ENCODE results near the gene ZNF444.

The ZNF444 gene

GRCh38 chr19:56123266-56123891, 17.7 kb upstream of the ZNF444 start:
- DNase-seq (ENCODE audit: low read depth), result no peak

- DNase-seq (ENCODE audit: low read depth), result no peak
Observed at GRCh38 chr19:56124578-56124977, 16.5 kb upstream of the ZNF444 start.

- no peak for DNase-seq (ENCODE audit: low read depth)
Observed at GRCh38 chr19:56125806-56126590, 15.1 kb upstream of the ZNF444 start.

GRCh38 chr19:56126983-56127780, 13.9 kb upstream of the ZNF444 start:
- DNase-seq (ENCODE audit: low read depth), result no peak

GRCh38 chr19:56130006-56130405, 11.1 kb upstream of the ZNF444 start:
- DNase-seq (ENCODE audit: low read depth), result no peak

GRCh38 chr19:56131651-56132050, 9.4 kb upstream of the ZNF444 start:
- DNase-seq (ENCODE audit: low read depth), result no peak

- peak; percentile 75 for DNase-seq (ENCODE audit: low read depth)
Observed at GRCh38 chr19:56132316-56132822, 8.7 kb upstream of the ZNF444 start.

GRCh38 chr19:56133858-56134653, 7.0 kb upstream of the ZNF444 start:
- no peak for DNase-seq (ENCODE audit: low read depth)

GRCh38 chr19:56134654-56134921, 6.5 kb upstream of the ZNF444 start:
- DNase-seq (ENCODE audit: low read depth), result no peak

- DNase-seq (ENCODE audit: low read depth), result no peak
Observed at GRCh38 chr19:56136362-56136761, 4.7 kb upstream of the ZNF444 start.

GRCh38 chr19:56137405-56137804, 3.7 kb upstream of the ZNF444 start:
- DNase-seq (ENCODE audit: low read depth), result no peak

GRCh38 chr19:56138069-56138468, 3.0 kb upstream of the ZNF444 start:
- DNase-seq (ENCODE audit: low read depth), result no peak

- DNase-seq (ENCODE audit: low read depth), result no peak
Observed at GRCh38 chr19:56139847-56140582, 1.1 kb upstream of the ZNF444 start.

GRCh38 chr19:56141417-56141993, 418 bp downstream of the ZNF444 start:
- DNase-seq (ENCODE audit: low read depth), result no peak

GRCh38 chr19:56142087-56142787, 1.1 kb downstream of the ZNF444 start:
- DNase-seq (ENCODE audit: low read depth), result no peak

- no peak for DNase-seq (ENCODE audit: low read depth)
Observed at GRCh38 chr19:56142897-56143434, 1.9 kb downstream of the ZNF444 start.

- no peak for DNase-seq (ENCODE audit: low read depth)
Observed at GRCh38 chr19:56144376-56144775, 3.3 kb downstream of the ZNF444 start.

- no peak for DNase-seq (ENCODE audit: low read depth)
Observed at GRCh38 chr19:56144831-56145230, 3.7 kb downstream of the ZNF444 start.

- no peak for DNase-seq (ENCODE audit: low read depth)
Observed at GRCh38 chr19:56145698-56146097, 4.6 kb downstream of the ZNF444 start.

- DNase-seq (ENCODE audit: low read depth), result no peak
Observed at GRCh38 chr19:56146904-56147303, 5.8 kb downstream of the ZNF444 start.

Measured in stromal cell of bone marrow (primary cell).